ENCODE results near the gene RAE1. TPM values are rescaled to one million over a fixed set of nuclear protein-coding genes. Genes with fewer than 3 reads are reported as not detected.

RAE1 gene
- total RNA-seq, 1 donor from 2014 or later, result 14.9 TPM

- DNase-seq (no peak), ATAC-seq (no peak)
- TF ChIP-seq CTCF (IDR thresholded peaks at IDR 0.05), result no peak
- no peak overlapping the region for H3K27ac ChIP-seq
- no peaks in the 10 kb centered on the region for H3K27me3 ChIP-seq
- intact Hi-C loops (cut with DNase I), result no loop called here
- no peaks in the 10 kb centered on the region for H3K9me3 ChIP-seq
- H3K36me3 ChIP-seq, result peaks cover 39% of the 10 kb centered on the region
- H3K4me3 ChIP-seq, result no peak overlapping the region
- no peaks in the 10 kb centered on the region for H3K4me1 ChIP-seq
These were observed 56.5 kb downstream of the RAE1 start for GRCh38 chr20:57407541-57407956.

- intact Hi-C loops (cut with DNase I), result no loop called here
- Histone ChIP-seq H3K9me3 (no peaks in the 10 kb centered on the region), H3K4me3 (no peak overlapping the region), H3K36me3 (peaks cover 39% of the 10 kb centered on the region), H3K4me1 (no peaks in the 10 kb centered on the region), H3K27ac (no peak overlapping the region), H3K27me3 (no peaks in the 10 kb centered on the region)
- ATAC-seq (no peak), DNase-seq (no peak)
- no peak for TF ChIP-seq CTCF (IDR thresholded peaks at IDR 0.05)
These were observed 57.1 kb downstream of the RAE1 start for GRCh38 chr20:57408131-57408530.

GRCh38 chr20:57408536-57409233, 57.6 kb downstream of the RAE1 start:
- Histone ChIP-seq H3K36me3 (peaks cover 37% of the 10 kb centered on the region), H3K27ac (no peak overlapping the region), H3K9me3 (no peaks in the 10 kb centered on the region), H3K4me3 (no peak overlapping the region), H3K4me1 (no peaks in the 10 kb centered on the region), H3K27me3 (no peaks in the 10 kb centered on the region)
- DNase-seq (no peak), ATAC-seq (no peak)
- TF ChIP-seq CTCF (IDR thresholded peaks at IDR 0.05), result no peak
- intact Hi-C loops (cut with DNase I), result no loop called here

DNA sequence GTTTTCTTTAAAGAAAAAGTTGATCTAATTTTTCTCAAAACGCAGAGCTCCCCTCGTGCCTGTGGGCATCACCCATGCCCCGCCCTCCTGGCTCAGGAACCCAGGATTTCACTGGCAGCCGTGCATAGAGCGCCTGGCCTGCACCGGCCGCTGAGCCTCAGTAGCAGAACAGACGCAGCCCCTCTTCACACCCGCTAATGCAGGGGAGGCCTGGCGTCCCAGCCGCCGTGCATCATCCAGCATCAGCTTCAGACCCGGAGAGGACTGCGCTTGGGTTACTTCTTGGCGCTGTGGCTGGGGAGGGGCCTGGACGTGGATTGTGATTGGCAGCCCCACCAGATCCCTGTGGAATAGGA, 58.2 kb downstream of the RAE1 start:
- Histone ChIP-seq H3K27me3 (peaks cover 4% of the 10 kb centered on the region), H3K36me3 (peaks cover 31% of the 10 kb centered on the region), H3K9me3 (no peaks in the 10 kb centered on the region), H3K4me3 (no peak overlapping the region), H3K4me1 (no peaks in the 10 kb centered on the region), H3K27ac (no peak overlapping the region)
- intact Hi-C loops (cut with DNase I), result no loop called here
- DNase-seq (no peak), ATAC-seq (no peak)
- no peak for TF ChIP-seq CTCF (IDR thresholded peaks at IDR 0.05)

GRCh38 chr20:57409672-57410397, 58.8 kb downstream of the RAE1 start:
- no peak for ATAC-seq
- H3K36me3 ChIP-seq, result peaks cover 25% of the 10 kb centered on the region
- H3K9me3 ChIP-seq, result no peaks in the 10 kb centered on the region
- H3K27ac ChIP-seq, result no peak overlapping the region
- no peaks in the 10 kb centered on the region for H3K4me1 ChIP-seq
- DNase-seq, result no peak
- peaks cover 4% of the 10 kb centered on the region for H3K27me3 ChIP-seq
- intact Hi-C loops (cut with DNase I), result no loop called here
- no peak for TF ChIP-seq CTCF (IDR thresholded peaks at IDR 0.05)
- H3K4me3 ChIP-seq, result no peak overlapping the region
